HepG2 (cell line): ENCODE results near the gene TEKT5. TPM values are rescaled to one million over a fixed set of nuclear protein-coding genes. Genes with fewer than 3 reads are reported as not detected.
A peak's percentile ranks its signal among the peaks of the same experiment; 100 is the strongest.

Source experiments
- ATAC-seq: fragments of 200-7000 bp; cut with Tn5 transposase; 3 replicates; pipeline ENCODE4 v1.9.1; 2020; ENCODE audit warnings: mild to moderate bottlenecking, moderate library complexity
- BruUV-seq: library from RNA; stranded (reverse); fragments of 400-500 nt; replicated peaks from 2 replicates; lab custom pipeline; 2021; lab: Mats Ljungman, UMichigan
- CTCF ChIA-PET: fragments of 300-600 bp; formaldehyde crosslinking; extraction: SDS; loops from one replicate; lab custom pipeline; 2021; ENCODE audit warnings: low total read pairs, inconsistent platforms, low intra/inter-chr PET ratio; lab: Yijun Ruan, JAX
- POLR2A ChIA-PET: fragments of 350-600 bp; sonication (Branson Sonifier 250); formaldehyde crosslinking; loops from one replicate; lab custom pipeline; 2020; ENCODE audit warnings: antibody characterized with exemption, inconsistent platforms; lab: Yijun Ruan, JAX
- DNase-seq: peaks from one replicate; pipeline ENCODE4 v3.0.0-alpha.2; 2015; ENCODE audit warnings: low spot score
- FAIRE-seq: peaks from 3 replicates; lab custom pipeline; 2011; peaks lifted over from hg19 to GRCh38; lab: Jason Lieb, UNC
- H2AFZ ChIP-seq: one replicate; pipeline ENCODE4 v1.6.1; 2011; ENCODE audit warnings: low read length, inconsistent platforms
- H3K27ac ChIP-seq: fragments of 300-600 bp; 3 replicates; pipeline ENCODE4 v1.8.0; 2011; ENCODE audit warnings: mixed run types, mild to moderate bottlenecking, mixed read lengths, low read length, inconsistent platforms; ENCODE audit not compliant: insufficient read depth; ENCODE audit errors: extremely low read length
- H3K27me3 ChIP-seq, 2 experiments: fragments of 200-600 bp in 1 of 2; 2 replicates in 1 of 2; 3 replicates in 1 of 2; pipeline versions ENCODE4 v1.6.0 to v1.8.0; 2011; ENCODE audit warnings: low read length in 2 of 2, mild to moderate bottlenecking in 2 of 2, moderate library complexity in 2 of 2, inconsistent platforms in 1 of 2; ENCODE audit not compliant: insufficient read depth in 2 of 2, control insufficient read depth in 1 of 2
- H3K36me3 ChIP-seq, 2 experiments: fragments of 200-600 bp in 1 of 2; replicated peaks in 1 of 2; 2 replicates in 1 of 2; 3 replicates in 1 of 2; pipeline versions ENCODE4 v1.5.1 to v1.8.0; 2011; ENCODE audit warnings: low read length in 2 of 2, inconsistent platforms in 1 of 2; ENCODE audit not compliant: insufficient read depth in 2 of 2, control insufficient read depth in 1 of 2
- H3K4me1 ChIP-seq: 2 replicates; pipeline ENCODE4 v1.5.1; 2012; ENCODE audit warnings: low read length, inconsistent platforms; ENCODE audit not compliant: insufficient read depth
- H3K4me2 ChIP-seq: 2 replicates; pipeline ENCODE4 v1.6.0; 2011; ENCODE audit warnings: low read depth, low read length, inconsistent platforms
- H3K4me3 ChIP-seq, 3 experiments: fragments of 200-600 bp in 1 of 3; sonication (generic), shearing (Covaris generic) in 1 of 3; replicated peaks in 1 of 3; 2 replicates each; pipeline ENCODE4 v1.5.1; 2011 to 2016; ENCODE audit warnings: low read length in 3 of 3, inconsistent platforms in 2 of 3, low read depth in 2 of 3, mild to moderate bottlenecking in 2 of 3, control low read depth in 1 of 3, mixed read lengths in 1 of 3; ENCODE audit not compliant: insufficient read depth in 1 of 3
- H3K79me2 ChIP-seq: one replicate; pipeline ENCODE4 v1.6.1; 2011; ENCODE audit warnings: low read length, inconsistent platforms; ENCODE audit not compliant: insufficient read depth
- H3K9ac ChIP-seq: 2 replicates; pipeline ENCODE4 v1.6.0; 2011; ENCODE audit warnings: mild to moderate bottlenecking, low read depth, low read length, inconsistent platforms; ENCODE audit not compliant: insufficient read depth
- H3K9me3 ChIP-seq: 2 replicates; pipeline ENCODE4 v1.5.1; 2012; ENCODE audit warnings: mild to moderate bottlenecking, low read length
- H4K20me1 ChIP-seq: 2 replicates; pipeline ENCODE4 v1.6.0; 2011; ENCODE audit warnings: inconsistent platforms, mild to moderate bottlenecking, low read length, moderate library complexity; ENCODE audit not compliant: insufficient read depth
- HDAC1 ChIP-seq: sonication (generic); formaldehyde crosslinking; IDR thresholded peaks from 2 replicates; pipeline ENCODE4 v1.5.1; 2020; ENCODE audit warnings: mild to moderate bottlenecking, missing genetic modification reagents
- HMGA1 ChIP-seq: sonication (generic); formaldehyde crosslinking; conservative IDR thresholded peaks from 2 replicates; pipeline ENCODE4 v1.4.0; 2020; ENCODE audit warnings: missing genetic modification reagents
- MAFG ChIP-seq: sonication (generic); formaldehyde crosslinking; IDR thresholded peaks from 2 replicates; pipeline ENCODE4 v1.5.1; 2020; ENCODE audit warnings: mild to moderate bottlenecking, missing genetic modification reagents
- SP140L ChIP-seq: sonication (generic); formaldehyde crosslinking; IDR thresholded peaks from 2 replicates; pipeline ENCODE4 v1.4.0; 2020; ENCODE audit warnings: missing genetic modification reagents, borderline replicate concordance
- ZNF441 ChIP-seq: sonication (generic); formaldehyde crosslinking; IDR thresholded peaks from 2 replicates; pipeline ENCODE4 v1.7.0; 2021; ENCODE audit warnings: missing genetic modification reagents, borderline replicate concordance
- ZNF713 ChIP-seq: sonication (generic); formaldehyde crosslinking; IDR thresholded peaks from 2 replicates; pipeline ENCODE4 v1.4.0; 2020; ENCODE audit warnings: mild to moderate bottlenecking, missing genetic modification reagents
- ZNF790 ChIP-seq: sonication (generic); formaldehyde crosslinking; IDR thresholded peaks from 2 replicates; pipeline ENCODE4 v1.8.0; 2022; ENCODE audit warnings: missing genetic modification reagents, mild to moderate bottlenecking, borderline replicate concordance
- ZNF792 ChIP-seq: IDR thresholded peaks from 2 replicates; pipeline ENCODE4 v1.6.1; 2016
- WGBS: methylation state at CpG from one replicate; pipeline ENCODE4 v1.1.6; 2017; ENCODE audit warnings: low lambda C conversion rate; 5-methylcytosine and 5-hydroxymethylcytosine counted together
- in situ Hi-C: cut with HindIII; loops from 2 replicates; pipeline ENCODE4 v1.10.0; 2017; ENCODE audit warnings: low pct_unique_long_range_greater_than_20kb; ENCODE audit not compliant: extremely low pct_ligation_motif_present
- intact Hi-C: fragments of 100-400 bp; cut with micrococcal nuclease; formaldehyde crosslinking; loops from one replicate; pipeline ENCODE4 v1.10.0; 2022; ENCODE audit not compliant: unreplicated experiment
- polyA plus RNA-seq, 8 experiments: library from polyadenylated mRNA; depleted of rRNA in 3 of 8; stranded (reverse) in 7 of 8; unstranded in 1 of 8; fragments of >200 nt; fragmentation: Illumina TruSeq in 4 of 8; extraction: Trizol in 4 of 8; gene quantifications; 2 replicates each; pipeline versions ENCODE4 v1.2.1 to v1.2.3, GENCODE V29; 2011 to 2016; ENCODE audit warnings: low read depth in 4 of 8, missing spikeins in 1 of 8, mixed read lengths in 1 of 8; ENCODE audit not compliant: insufficient read depth in 1 of 8
- total RNA-seq, 5 experiments: library from RNA; depleted of rRNA; stranded (reverse); fragments of >200 nt; fragmentation: Illumina TruSeq; extraction: Trizol; gene quantifications; 2 replicates each; pipeline ENCODE4 v1.2.3, GENCODE V29; 2016; ENCODE audit warnings: low read depth in 1 of 5
- TF ChIP-seq, protein P1 (sequence below): sonication (generic); formaldehyde crosslinking; IDR thresholded peaks from 2 replicates; pipeline ENCODE4 v1.8.0; 2022; ENCODE audit warnings: missing genetic modification reagents, mild to moderate bottlenecking, moderate library complexity, borderline replicate concordance
- TF ChIP-seq, protein P2 (sequence below): sonication (generic); formaldehyde crosslinking; IDR thresholded peaks from 2 replicates; pipeline ENCODE4 v1.5.1; 2020; ENCODE audit warnings: mild to moderate bottlenecking, missing genetic modification reagents
- TF ChIP-seq, protein P3 (sequence below): sonication (generic); formaldehyde crosslinking; IDR thresholded peaks from 2 replicates; pipeline ENCODE4 v1.4.0; 2020; ENCODE audit warnings: missing genetic modification reagents, mild to moderate bottlenecking, borderline replicate concordance
- TF ChIP-seq, protein P4 (sequence below): sonication (generic); formaldehyde crosslinking; IDR thresholded peaks from 2 replicates; pipeline ENCODE4 v1.9.0; 2021; ENCODE audit warnings: missing genetic modification reagents, borderline replicate concordance

Gene TEKT5
- total and polyA plus RNA-seq, 2 of the 13 experiments (the other 11 are each of a cell fraction or from before 2014, with no cell fraction given): 0.16 TPM; not detected in 1

DNA sequence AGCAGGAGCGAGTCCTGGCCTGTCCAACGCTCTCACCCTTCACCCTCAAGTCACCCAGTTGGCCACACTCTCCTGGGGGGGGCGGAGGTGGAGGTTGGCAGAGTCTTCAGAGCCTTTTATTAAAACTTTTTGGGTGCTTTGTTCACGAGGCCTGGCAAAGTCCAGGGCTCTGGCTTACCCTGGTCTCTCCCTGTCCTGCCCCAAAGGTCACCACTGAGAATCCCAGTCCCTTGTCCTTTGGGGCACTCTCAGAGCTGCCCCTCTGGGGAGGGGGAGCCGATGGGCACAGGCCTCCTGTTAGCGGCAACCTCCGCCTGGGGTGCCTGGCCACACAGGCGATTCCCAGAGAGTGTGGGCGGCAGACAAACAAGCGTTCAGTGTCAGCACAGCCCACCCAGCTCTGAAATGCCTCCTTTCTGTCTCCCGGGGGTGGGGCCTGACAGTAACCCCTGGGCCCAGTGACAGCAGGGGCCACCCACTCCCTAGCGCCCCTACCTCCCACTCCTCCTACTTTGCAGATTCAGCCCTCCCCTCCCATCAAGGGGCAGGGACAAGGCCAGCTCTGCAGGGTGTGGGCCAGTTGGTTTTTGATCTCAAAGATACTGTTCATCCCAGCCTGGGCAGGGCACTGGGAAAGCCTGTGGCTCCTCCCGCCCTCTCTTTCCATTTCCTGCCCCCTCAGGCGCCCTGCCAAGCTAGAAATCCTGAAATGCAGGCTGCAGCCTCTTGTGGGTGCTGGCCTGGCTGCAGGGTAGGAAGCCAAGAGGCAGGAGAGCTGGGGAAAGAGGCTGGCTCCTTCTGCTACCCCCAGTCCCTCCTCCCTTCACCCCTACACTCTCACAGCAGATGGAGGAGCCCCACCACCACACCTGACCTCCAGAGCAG, 77.7 kb downstream of the TEKT5 start (continued):
- TF ChIP-seq, protein P1, sequence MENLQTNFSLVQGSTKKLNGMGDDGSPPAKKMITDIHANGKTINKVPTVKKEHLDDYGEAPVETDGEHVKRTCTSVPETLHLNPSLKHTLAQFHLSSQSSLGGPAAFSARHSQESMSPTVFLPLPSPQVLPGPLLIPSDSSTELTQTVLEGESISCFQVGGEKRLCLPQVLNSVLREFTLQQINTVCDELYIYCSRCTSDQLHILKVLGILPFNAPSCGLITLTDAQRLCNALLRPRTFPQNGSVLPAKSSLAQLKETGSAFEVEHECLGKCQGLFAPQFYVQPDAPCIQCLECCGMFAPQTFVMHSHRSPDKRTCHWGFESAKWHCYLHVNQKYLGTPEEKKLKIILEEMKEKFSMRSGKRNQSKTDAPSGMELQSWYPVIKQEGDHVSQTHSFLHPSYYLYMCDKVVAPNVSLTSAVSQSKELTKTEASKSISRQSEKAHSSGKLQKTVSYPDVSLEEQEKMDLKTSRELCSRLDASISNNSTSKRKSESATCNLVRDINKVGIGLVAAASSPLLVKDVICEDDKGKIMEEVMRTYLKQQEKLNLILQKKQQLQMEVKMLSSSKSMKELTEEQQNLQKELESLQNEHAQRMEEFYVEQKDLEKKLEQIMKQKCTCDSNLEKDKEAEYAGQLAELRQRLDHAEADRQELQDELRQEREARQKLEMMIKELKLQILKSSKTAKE (CRISPR knock-in tag): peak; percentile 68
- TF ChIP-seq MAFG (CRISPR knock-in tag): no peak
- peak; percentile 89 for TF ChIP-seq HDAC1 (CRISPR knock-in tag)

DNA sequence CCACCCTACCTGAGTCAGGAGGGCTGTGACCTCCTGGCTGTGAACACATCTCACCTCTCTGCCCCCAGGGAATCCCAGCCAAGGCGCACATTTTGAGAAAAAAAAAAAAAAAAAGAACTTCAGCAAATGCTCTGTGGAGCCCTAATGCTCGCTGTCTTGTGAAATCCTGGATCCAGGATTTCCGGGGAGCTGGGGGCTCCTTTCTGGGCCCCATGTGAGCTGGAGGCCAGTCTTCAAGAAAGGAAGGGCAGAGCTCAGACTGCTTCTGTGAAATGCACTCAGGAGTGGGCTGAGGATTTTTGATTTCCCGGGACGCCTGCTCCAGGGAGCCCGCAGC, 78.3 kb downstream of the TEKT5 start:
- no peak overlapping the region for H2AFZ ChIP-seq
- peak overlapping the region; percentile 72 for H3K27ac ChIP-seq
- H3K79me2 ChIP-seq: no peaks in the 10 kb centered on the region
- peak overlapping the region; percentile 44 to 77 (median 48) for H3K4me3 ChIP-seq
- no peaks in the 10 kb centered on the region for H3K27me3 ChIP-seq
- DNase-seq: no peak
- ATAC-seq: no peak
- no TSS peak for BruUV-seq
- FAIRE-seq: no peak
- POLR2A ChIA-PET: interaction anchor here (0.6 to 1.7 kb wide), 10 partner anchors 11 to 350 kb away, joined by 3 to 11 read pairs (median 4); partner anchors contain the start of genes EMP2 and NUBP1
- intact Hi-C loops (loop anchor here (2.0 kb wide), 1 partner anchor 36 kb away; the partner anchor contains the start of gene EMP2), in situ Hi-C loops (no loop called here)
- no peaks in the 10 kb centered on the region for H3K9me3 ChIP-seq
- no peaks in the 10 kb centered on the region for H3K36me3 ChIP-seq
- no peaks in the 10 kb centered on the region for H4K20me1 ChIP-seq
- H3K4me1 ChIP-seq: peaks cover 95% of the 10 kb centered on the region
- peak overlapping the region; percentile 89 for H3K4me2 ChIP-seq
- peak overlapping the region; percentile 82 for H3K9ac ChIP-seq
- CTCF ChIA-PET: no interaction called here
- 7% methylated on average over 6 of the region's 6 CpGs for WGBS
- TF ChIP-seq SP140L (0 out of 2 replicates have a peak, but pooled peaks have one; percentile 3), ZNF713 (CRISPR knock-in tag) (0 out of 2 replicates have a peak, but pooled peaks have one; percentile 6), HMGA1 (no peak), ZNF441 (CRISPR knock-in tag) (peak; percentile 55; the same call in 1 of the 2 replicates), ZNF790 (no peak), ZNF792 (CRISPR knock-in tag) (no peak)
- TF ChIP-seq, protein P2, sequence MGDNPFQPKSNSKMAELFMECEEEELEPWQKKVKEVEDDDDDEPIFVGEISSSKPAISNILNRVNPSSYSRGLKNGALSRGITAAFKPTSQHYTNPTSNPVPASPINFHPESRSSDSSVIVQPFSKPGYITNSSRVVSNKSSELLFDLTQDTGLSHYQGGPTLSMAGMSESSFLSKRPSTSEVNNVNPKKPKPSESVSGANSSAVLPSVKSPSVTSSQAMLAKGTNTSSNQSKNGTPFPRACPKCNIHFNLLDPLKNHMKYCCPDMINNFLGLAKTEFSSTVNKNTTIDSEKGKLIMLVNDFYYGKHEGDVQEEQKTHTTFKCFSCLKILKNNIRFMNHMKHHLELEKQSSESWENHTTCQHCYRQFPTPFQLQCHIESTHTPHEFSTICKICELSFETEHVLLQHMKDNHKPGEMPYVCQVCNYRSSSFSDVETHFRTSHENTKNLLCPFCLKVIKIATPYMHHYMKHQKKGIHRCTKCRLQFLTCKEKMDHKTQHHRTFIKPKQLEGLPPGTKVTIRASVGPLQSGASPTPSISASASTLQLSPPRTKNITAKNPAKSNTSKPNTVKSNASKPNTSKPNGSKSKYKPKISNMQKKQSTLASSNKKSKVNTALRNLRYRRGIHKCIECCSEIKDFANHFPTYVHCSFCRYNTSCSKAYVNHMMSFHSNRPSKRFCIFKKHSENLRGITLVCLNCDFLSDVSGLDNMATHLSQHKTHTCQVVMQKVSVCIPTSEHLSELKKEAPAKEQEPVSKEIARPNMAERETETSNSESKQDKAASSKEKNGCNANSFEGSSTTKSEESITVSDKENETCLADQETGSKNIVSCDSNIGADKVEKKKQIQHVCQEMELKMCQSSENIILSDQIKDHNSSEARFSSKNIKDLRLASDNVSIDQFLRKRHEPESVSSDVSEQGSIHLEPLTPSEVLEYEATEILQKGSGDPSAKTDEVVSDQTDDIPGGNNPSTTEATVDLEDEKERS (CRISPR knock-in tag): 0 out of 2 replicates have a peak, but pooled peaks have one; percentile 18
- TF ChIP-seq, protein P3, sequence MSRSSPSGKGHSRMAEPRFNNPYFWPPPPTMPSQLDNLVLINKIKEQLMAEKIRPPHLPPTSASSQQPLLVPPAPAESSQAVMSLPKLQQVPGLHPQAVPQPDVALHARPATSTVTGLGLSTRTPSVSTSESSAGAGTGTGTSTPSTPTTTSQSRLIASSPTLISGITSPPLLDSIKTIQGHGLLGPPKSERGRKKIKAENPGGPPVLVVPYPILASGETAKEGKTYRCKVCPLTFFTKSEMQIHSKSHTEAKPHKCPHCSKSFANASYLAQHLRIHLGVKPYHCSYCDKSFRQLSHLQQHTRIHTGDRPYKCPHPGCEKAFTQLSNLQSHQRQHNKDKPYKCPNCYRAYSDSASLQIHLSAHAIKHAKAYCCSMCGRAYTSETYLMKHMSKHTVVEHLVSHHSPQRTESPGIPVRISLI (CRISPR knock-in tag): peak; percentile 68
- TF ChIP-seq, protein P4, sequence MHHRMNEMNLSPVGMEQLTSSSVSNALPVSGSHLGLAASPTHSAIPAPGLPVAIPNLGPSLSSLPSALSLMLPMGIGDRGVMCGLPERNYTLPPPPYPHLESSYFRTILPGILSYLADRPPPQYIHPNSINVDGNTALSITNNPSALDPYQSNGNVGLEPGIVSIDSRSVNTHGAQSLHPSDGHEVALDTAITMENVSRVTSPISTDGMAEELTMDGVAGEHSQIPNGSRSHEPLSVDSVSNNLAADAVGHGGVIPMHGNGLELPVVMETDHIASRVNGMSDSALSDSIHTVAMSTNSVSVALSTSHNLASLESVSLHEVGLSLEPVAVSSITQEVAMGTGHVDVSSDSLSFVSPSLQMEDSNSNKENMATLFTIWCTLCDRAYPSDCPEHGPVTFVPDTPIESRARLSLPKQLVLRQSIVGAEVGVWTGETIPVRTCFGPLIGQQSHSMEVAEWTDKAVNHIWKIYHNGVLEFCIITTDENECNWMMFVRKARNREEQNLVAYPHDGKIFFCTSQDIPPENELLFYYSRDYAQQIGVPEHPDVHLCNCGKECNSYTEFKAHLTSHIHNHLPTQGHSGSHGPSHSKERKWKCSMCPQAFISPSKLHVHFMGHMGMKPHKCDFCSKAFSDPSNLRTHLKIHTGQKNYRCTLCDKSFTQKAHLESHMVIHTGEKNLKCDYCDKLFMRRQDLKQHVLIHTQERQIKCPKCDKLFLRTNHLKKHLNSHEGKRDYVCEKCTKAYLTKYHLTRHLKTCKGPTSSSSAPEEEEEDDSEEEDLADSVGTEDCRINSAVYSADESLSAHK: no peak
